Stimulated activated CD8-positive, alpha-beta memory T cell treated with anti-CD3 and anti-CD28 coated beads, Interleukin-15, amount 100 ng/mL, for 1 hour (primary cell): ENCODE results near the gene CTDSP2.

ENCODE experiments used
- DNase-seq: peaks from one replicate; pipeline ENCODE4 v3.0.0-alpha.2; 2020; ENCODE audit warnings: low read depth

Gene CTDSP2

GRCh38 chr12:57815177-57816000 lies 31.1 kb downstream of the CTDSP2 start:
- DNase-seq, result peak; percentile 13

- no peak for DNase-seq
Measured at GRCh38 chr12:57813971-57814772, 32.4 kb downstream of the CTDSP2 start.

GRCh38 chr12:57813111-57813970 lies 33.2 kb downstream of the CTDSP2 start:
- DNase-seq, result no peak

GRCh38 chr12:57811028-57811755 lies 35.3 kb downstream of the CTDSP2 start:
- no peak for DNase-seq

DNA sequence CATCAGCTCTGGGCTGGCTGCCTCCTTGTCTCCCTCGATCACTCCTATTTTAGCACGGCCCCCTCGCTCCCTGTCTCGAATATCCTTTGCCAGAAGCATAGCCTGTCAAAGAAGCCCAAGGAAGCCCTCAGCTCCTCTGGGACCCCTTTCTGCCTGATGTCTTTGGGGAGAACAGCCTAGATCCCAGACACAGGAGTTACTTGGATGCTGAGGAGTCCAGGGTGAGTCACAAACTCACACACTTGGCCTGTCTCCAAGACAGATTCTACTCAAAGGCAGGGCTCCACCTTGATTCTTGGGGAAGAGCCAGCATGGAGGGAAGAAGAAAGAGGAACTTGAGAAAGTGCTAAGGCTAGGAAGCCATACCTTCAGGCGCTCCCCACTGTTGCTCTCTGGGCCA lies 36.1 kb downstream of the CTDSP2 start:
- DNase-seq, result no peak

- DNase-seq, result no peak
Measured at GRCh38 chr12:57809425-57809824, 37.1 kb downstream of the CTDSP2 start.

DNA sequence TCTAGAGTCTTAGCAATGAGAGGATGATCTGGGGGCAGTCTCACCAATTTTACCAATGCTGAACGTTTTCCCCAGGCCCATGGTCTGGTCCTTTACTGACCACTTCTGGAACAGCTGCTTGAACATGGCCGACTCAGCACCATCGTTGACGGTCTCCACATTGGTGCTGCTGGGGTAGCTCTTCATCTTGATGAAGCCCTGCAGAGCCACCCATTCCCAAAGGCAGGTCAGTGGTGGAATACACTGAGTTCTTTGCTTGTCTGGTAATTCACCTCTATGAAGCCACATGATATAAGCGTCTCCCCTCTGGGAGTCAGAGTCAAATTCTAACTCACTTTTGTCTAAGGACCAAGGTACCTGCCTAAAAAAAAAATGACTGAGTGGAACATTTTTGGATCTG lies 38.2 kb downstream of the CTDSP2 start:
- DNase-seq, result no peak

- DNase-seq, result no peak
Measured at GRCh38 chr12:57807285-57807684, 39.2 kb downstream of the CTDSP2 start.

DNA sequence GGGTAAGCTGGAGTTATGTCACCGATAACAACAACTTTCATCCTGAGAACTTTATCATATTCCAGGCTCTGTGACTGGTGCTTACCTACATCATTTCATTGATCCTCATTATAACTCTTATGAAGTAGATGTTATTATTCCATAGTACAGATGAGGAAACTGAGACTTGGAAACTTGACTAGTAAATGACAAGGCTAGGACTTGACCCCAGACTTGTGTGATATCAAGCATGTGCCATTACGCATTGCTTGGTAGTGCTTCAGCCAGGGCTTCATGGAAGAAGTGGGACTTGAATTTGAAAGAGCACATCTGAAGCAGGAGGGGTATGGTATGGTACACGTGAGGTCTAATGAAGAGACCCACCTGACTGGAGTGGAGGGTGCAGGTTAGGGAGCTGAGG lies 39.9 kb downstream of the CTDSP2 start:
- DNase-seq, result no peak

DNA sequence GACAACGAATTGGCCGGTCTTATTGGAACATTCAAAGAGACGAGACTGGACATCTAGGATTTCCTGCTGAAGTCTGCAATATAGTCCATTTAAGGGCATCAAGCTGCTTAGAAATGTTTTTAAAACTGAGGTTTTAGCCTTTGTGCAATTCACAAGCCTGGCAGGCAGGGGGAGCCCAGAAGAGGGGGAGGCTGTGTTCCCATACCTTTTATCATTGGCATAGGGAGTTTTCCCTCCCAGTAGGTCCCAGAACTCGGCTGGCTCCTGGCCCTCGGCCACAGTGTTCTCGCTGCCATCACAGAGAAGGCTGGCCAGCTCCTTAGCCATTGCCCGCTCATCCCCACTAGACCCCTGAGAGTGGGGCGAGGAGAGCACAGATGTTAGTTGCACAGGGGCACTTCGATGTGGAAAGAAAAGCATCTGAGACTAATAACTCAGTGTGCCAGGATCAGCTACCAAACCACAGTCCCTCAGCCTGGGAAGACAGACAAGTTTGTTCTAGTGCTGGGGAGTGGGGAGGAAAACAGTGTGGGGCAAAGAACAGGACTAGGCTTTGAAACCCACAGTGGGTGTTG lies 43.1 kb downstream of the CTDSP2 start:
- peak; percentile 8 for DNase-seq

DNA sequence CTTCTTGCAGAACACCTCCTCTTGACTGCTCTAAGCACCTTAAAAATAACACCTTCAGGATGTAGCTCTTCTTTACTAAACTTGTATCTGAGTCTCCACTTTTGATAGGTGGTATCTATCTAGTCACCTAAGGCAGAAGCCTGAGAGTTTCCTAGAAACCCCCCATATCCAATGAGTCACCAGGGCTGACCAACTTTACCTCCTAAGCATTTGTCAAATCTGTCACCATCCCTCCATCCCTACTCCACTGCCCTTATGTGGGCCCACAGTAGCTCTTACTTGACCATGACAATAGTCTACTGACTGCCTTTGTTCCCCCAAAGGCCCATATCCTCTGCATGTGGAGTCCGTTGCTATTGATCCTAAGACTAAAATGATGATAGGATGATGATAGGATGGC lies 43.9 kb downstream of the CTDSP2 start:
- no peak for DNase-seq

GRCh38 chr12:57800965-57801364 lies 45.6 kb downstream of the CTDSP2 start:
- DNase-seq, result no peak

DNA sequence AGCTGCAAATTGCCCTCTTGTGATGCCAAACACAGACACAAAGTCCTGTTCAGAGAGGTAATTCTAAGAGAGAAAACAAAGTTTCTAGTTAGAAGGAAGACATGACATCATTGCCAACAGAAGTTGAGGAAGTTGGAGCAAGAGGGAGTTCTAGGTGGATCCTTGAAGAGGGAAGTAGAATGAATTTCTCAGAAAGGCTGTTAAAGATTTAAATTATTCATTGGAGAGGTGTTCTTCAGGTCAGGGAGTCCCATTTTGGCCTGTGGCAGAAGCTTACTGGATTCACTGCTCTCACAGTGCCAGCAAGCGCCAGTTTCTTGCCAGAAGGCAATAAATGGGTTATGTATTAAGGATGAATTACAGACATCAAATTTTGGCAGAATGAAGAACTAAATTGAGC lies 48.6 kb downstream of the CTDSP2 start:
- no peak for DNase-seq

DNA sequence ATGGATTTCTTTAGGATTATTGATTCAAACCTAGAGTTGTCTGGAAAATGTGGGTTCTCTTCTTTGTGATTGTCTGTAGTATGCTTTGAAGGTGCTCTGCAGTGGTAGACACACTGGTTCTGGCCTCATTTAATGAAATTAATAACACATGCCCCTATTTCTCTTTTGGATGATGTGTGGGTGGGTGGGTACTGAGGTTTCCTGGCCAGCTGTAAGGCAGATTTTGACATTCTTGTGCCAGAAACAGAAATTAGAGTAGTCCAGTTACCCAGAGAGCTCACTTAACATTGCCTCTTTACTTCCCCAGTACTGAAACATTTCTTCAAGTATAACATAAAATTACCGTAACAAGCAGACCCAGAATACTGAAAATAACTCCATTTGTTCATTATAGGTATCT lies 49.5 kb downstream of the CTDSP2 start:
- no peak for DNase-seq

DNA sequence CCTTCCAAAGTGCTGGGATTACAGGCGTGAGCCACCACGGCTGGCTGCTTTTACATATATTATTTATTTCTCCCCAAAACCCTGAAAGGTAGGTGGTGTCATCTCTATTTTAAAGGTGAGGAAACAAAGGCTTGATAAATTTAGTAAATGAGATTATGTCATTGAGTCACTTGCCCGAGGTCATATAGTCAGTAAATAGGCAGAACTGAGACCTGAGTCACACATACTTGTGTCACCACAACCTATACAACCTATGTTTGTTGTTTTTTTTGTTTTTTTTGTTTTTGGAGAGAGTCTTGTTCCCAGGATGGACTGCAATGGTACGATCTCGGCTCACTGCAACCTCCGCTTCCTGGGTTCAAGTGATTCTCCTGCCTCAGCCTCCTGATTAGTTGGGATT lies 51.2 kb downstream of the CTDSP2 start:
- DNase-seq, result no peak

- DNase-seq, result no peak
Measured at GRCh38 chr12:57793920-57794319, 52.6 kb downstream of the CTDSP2 start.

DNA sequence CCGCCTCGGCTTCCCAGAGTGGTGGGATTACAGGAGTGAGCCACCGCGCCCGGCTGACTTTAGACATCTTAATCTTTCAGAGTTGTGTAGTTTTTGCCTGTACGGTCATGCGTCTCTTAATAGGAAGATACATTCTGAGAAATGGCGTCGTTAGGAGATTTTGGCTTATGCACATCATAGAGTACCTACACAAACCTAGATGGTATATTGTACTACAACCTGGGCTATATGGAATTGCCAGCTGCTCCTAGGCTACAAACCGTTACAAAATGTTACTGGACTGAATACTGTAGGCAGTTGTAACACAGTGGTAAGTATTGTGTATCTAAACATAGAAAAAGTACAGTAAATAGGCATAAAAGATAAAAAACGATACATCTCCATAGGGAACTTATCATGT lies 62.7 kb downstream of the CTDSP2 start:
- no peak for DNase-seq

DNA sequence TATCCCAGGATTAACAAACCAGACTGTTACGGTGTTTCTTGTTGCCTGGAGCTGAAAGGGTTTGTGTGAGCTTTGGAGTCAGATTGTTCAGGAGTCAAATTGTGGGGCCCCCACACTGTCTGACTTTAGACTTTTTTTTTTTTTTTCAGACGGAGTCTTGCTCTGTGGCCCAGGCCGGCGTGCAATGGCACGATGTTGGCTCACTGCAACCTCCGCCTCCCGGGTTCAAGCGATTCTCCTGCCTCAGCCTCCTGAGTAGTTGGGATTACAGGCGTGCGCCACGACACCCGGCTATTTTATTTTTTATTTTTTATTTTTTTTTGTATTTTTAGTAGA lies 63.1 kb downstream of the CTDSP2 start:
- no peak for DNase-seq

- peak; percentile 99 for DNase-seq
Measured at GRCh38 chr12:57782608-57783465, 63.7 kb downstream of the CTDSP2 start, which contains the start of gene TSFM. TSS of gene TSFM (plus strand) at chr12:57782787. CDS start at chr12:57782802, 15 bp downstream.

DNA sequence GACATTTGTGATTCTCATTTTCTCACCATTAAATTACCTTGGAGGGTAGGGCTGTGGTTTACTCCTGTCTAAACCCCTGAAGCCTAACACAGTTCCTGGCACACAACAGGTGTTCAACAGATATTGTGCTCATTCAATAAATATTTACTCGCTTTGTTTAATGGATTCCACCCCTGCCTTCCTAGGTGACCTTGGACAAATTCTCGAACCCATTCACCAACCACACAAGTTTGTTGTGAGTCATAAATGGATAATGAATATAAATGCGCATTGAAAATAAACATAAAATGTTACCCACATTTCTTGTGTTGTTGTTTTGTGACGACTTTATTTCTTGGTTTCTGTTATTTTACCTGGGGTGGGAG lies 64.3 kb downstream of the CTDSP2 start:
- DNase-seq, result no peak

DNA sequence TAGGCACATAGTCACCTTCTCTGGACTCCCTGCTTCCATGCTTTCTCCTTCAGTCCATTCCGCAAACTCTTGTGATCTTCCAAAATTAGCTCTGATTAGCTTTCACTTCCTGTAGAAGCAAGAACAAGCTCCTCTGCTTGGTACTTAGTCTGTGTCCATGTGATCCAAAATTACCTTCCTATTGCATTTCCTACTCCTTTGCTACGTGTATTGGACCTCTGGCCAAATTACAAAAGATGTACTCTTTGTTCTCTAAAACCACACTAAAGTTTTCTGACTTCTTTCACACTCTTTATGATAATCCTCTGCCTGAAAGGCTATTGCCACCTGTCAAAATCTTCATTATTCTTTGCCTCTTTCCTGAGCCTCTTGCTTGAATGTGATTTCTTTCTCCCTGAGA lies 64.7 kb downstream of the CTDSP2 start:
- no peak for DNase-seq
